ENCODE data around the gene LRRC75B.

LRRC75B gene

GRCh38 chr22:24590596-24591173 lies 2.2 kb downstream of the LRRC75B start:
- intact Hi-C loops (cut with DNase I; ENCODE audit: low total_unique reads) = no loop called here
- H3K4me3 ChIP-seq = no peak overlapping the region
- no peaks in the 10 kb centered on the region for H3K27me3 ChIP-seq
- DNase-seq = no peak
- no peak for TF ChIP-seq CTCF (IDR thresholded peaks at IDR 0.05)
- no peaks in the 10 kb centered on the region for H3K9me3 ChIP-seq
- peaks cover 0 to 46% (median 9%) of the 10 kb centered on the region in 4 donors for H3K4me1 ChIP-seq
- H3K27ac ChIP-seq = no peak overlapping the region
- H3K36me3 ChIP-seq = peaks cover 0 to 41% (median 21%) of the 10 kb centered on the region in 3 donors

GRCh38 chr22:24589518-24590030 lies 3.3 kb downstream of the LRRC75B start:
- no peak for TF ChIP-seq CTCF (IDR thresholded peaks at IDR 0.05)
- Histone ChIP-seq H3K4me1 (peaks cover 0 to 45% (median 9%) of the 10 kb centered on the region in 4 donors), H3K9me3 (no peaks in the 10 kb centered on the region), H3K36me3 (peaks cover 0 to 48% (median 24%) of the 10 kb centered on the region in 3 donors), H3K27me3 (no peaks in the 10 kb centered on the region), H3K4me3 (no peak overlapping the region), H3K27ac (no peak overlapping the region)
- intact Hi-C loops (cut with DNase I; ENCODE audit: low total_unique reads) = no loop called here
- DNase-seq = no peak

- Histone ChIP-seq H3K27ac (no peak overlapping the region), H3K27me3 (no peaks in the 10 kb centered on the region), H3K9me3 (no peaks in the 10 kb centered on the region), H3K4me1 (peaks cover 0 to 46% (median 14%) of the 10 kb centered on the region in 4 donors), H3K36me3 (peaks cover 0 to 48% (median 24%) of the 10 kb centered on the region in 3 donors), H3K4me3 (no peak overlapping the region)
- no peak for TF ChIP-seq CTCF (IDR thresholded peaks at IDR 0.05)
- no peak for DNase-seq
- intact Hi-C loops (cut with DNase I; ENCODE audit: low total_unique reads) = no loop called here
Observed at GRCh38 chr22:24588757-24589481, 4.0 kb downstream of the LRRC75B start.

- Histone ChIP-seq H3K36me3 (peaks cover 0 to 48% (median 24%) of the 10 kb centered on the region in 3 donors), H3K4me3 (no peak overlapping the region), H3K4me1 (peaks cover 0 to 46% (median 17%) of the 10 kb centered on the region in 4 donors), H3K9me3 (no peaks in the 10 kb centered on the region), H3K27me3 (no peaks in the 10 kb centered on the region), H3K27ac (no peak overlapping the region)
- DNase-seq = no peak
- TF ChIP-seq CTCF (IDR thresholded peaks at IDR 0.05) = no peak
- intact Hi-C loops (cut with DNase I; ENCODE audit: low total_unique reads) = no loop called here
Observed at GRCh38 chr22:24588381-24588756, 4.5 kb downstream of the LRRC75B start.

- TF ChIP-seq CTCF (IDR thresholded peaks at IDR 0.05) = no peak
- intact Hi-C loops (cut with DNase I; ENCODE audit: low total_unique reads) = no loop called here
- no peak overlapping the region for H3K27ac ChIP-seq
- no peak overlapping the region for H3K4me3 ChIP-seq
- peaks cover 0 to 46% (median 15%) of the 10 kb centered on the region in 4 donors for H3K4me1 ChIP-seq
- H3K27me3 ChIP-seq = no peaks in the 10 kb centered on the region
- no peaks in the 10 kb centered on the region for H3K9me3 ChIP-seq
- peaks cover 0 to 48% (median 24%) of the 10 kb centered on the region in 3 donors for H3K36me3 ChIP-seq
- no peak for DNase-seq
Observed at GRCh38 chr22:24587948-24588347, 4.9 kb downstream of the LRRC75B start.

All from tibial artery (tissue), 4 donors.